ENCODE data around the gene NPLOC4. TPM values are rescaled to one million over a fixed set of nuclear protein-coding genes. Genes with fewer than 3 reads are reported as not detected.

NPLOC4 gene
- total RNA-seq, 1 experiment from 2014 or later: 83.9 TPM

DNA sequence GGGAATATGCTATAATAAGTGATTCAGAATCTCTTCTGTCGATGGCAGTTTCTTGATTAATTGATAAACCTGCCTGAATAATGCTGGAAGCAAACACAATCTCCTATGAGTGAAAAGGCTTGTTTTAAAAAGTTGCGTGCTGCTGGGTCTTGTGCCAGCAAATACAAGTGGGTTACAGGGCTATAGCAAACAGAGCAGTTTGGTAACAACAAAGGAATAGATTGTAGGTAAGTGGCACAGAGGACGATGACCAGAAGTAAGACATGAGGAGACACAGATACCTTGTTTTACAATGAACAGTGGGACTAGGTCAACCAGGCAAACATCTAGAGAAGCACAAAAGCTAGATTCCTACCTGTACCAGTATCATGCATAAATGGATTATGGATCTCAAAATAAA lies 61.1 kb downstream of the NPLOC4 start:
- DNase-seq (ENCODE audit: unreplicated experiment): no peak
- no TSS peak for BruUV-seq (replicated peaks)
- CTCF ChIA-PET: interaction anchor here (0.6 to 1.0 kb wide), 2 partner anchors 9 to 23 kb away, joined by 3 to 4 read pairs; no protein-coding TSS in a partner anchor
- peaks cover 38% of the 10 kb centered on the region for H3K36me3 Mint-ChIP-seq (ENCODE audit: insufficient read depth, unreplicated experiment)
- intact Hi-C loops (cut with micrococcal nuclease): loop anchor here (1.0 kb wide), 1 partner anchor 24 kb away; the partner anchor contains the start of gene FAAP100
- POLR2A ChIA-PET: interaction anchor here (0.7 to 3.3 kb wide), 7 partner anchors 10 to 337 kb away, joined by 3 to 41 read pairs (median 7); partner anchors contain the start of genes ACTG1, FAAP100, NDUFAF8 and TEPSIN
- no peaks in the 10 kb centered on the region for H3K9me3 Mint-ChIP-seq (ENCODE audit: unreplicated experiment)
- peaks cover 44% of the 10 kb centered on the region for H3K4me1 Mint-ChIP-seq (ENCODE audit: insufficient read depth, unreplicated experiment)
- peak overlapping the region; percentile 51 for H3K4me3 Mint-ChIP-seq (ENCODE audit: unreplicated experiment)
- no peaks in the 10 kb centered on the region for H3K27me3 Mint-ChIP-seq (ENCODE audit: insufficient read depth, unreplicated experiment)
- peak overlapping the region; percentile 71 for H3K27ac Mint-ChIP-seq (ENCODE audit: low read depth, unreplicated experiment)
- TF ChIP-seq, protein P1, sequence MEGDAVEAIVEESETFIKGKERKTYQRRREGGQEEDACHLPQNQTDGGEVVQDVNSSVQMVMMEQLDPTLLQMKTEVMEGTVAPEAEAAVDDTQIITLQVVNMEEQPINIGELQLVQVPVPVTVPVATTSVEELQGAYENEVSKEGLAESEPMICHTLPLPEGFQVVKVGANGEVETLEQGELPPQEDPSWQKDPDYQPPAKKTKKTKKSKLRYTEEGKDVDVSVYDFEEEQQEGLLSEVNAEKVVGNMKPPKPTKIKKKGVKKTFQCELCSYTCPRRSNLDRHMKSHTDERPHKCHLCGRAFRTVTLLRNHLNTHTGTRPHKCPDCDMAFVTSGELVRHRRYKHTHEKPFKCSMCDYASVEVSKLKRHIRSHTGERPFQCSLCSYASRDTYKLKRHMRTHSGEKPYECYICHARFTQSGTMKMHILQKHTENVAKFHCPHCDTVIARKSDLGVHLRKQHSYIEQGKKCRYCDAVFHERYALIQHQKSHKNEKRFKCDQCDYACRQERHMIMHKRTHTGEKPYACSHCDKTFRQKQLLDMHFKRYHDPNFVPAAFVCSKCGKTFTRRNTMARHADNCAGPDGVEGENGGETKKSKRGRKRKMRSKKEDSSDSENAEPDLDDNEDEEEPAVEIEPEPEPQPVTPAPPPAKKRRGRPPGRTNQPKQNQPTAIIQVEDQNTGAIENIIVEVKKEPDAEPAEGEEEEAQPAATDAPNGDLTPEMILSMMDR (IDR thresholded peaks at IDR 0.05; ENCODE audit: unreplicated experiment): no peak

- peaks cover 44% of the 10 kb centered on the region for H3K36me3 Mint-ChIP-seq (ENCODE audit: insufficient read depth, unreplicated experiment)
These were observed 62.3 kb downstream of the NPLOC4 start for GRCh38 chr17:81574643-81574956.

DNA sequence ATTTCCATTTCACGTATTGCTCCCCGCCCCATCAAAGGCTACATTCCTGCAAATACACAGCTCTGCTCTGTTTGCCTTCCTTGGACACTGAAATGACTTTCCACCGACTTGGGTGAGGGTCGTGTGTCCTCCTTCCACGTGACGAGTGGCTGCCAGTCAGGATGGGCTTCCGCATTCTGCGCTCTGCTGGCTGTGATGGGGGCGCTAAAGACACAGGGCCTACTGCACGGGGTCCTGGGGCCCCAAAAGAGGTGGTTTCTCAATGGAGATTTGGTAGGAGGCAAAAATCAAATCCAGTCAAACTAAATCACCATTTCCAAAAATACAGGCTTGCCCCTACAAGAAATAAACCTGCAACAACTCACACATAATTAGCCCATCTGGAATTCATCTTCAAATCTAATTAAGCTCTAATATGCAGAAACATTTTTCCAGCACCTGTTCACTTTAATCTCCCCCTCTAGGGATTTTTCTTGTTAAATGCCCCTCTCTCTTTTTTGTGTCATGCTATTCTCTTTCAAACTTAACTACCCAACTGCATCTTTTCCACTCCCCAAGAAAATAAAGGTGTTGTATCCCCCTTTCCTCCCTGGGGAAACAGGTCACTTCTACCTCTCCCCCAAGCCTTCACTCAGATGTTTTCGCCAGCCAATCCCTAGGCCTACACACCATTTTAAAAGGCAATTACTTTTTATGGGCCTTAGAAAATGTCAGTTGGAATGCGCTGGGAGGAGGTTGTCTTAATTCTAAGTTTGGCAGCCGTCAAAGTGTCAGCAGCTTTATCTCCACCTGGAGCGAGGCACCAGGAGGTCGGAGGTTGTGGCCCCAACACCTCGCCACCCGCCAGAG lies 62.9 kb downstream of the NPLOC4 start:
- ChIA-PET CTCF (no interaction called here), POLR2A (interaction anchor here (0.7 to 1.1 kb wide), 2 partner anchors 27 to 134 kb away, joined by 3 read pairs; no protein-coding TSS in a partner anchor)
- DNase-seq (ENCODE audit: unreplicated experiment): no peak
- H3K27me3 Mint-ChIP-seq (ENCODE audit: insufficient read depth, unreplicated experiment): no peaks in the 10 kb centered on the region
- H3K9me3 Mint-ChIP-seq (ENCODE audit: unreplicated experiment): no peaks in the 10 kb centered on the region
- H3K36me3 Mint-ChIP-seq (ENCODE audit: insufficient read depth, unreplicated experiment): peaks cover 47% of the 10 kb centered on the region
- BruUV-seq (replicated peaks): no TSS peak
- peak overlapping the region; percentile 23 for H3K27ac Mint-ChIP-seq (ENCODE audit: low read depth, unreplicated experiment)
- no peak overlapping the region for H3K4me3 Mint-ChIP-seq (ENCODE audit: unreplicated experiment)
- H3K4me1 Mint-ChIP-seq (ENCODE audit: insufficient read depth, unreplicated experiment): peaks cover 31% of the 10 kb centered on the region
- TF ChIP-seq, protein P1 (IDR thresholded peaks at IDR 0.05; ENCODE audit: unreplicated experiment): no peak
- intact Hi-C loops (cut with micrococcal nuclease): no loop called here

More at GRCh38 chr17:81574643-81574956, 62.3 kb downstream of the NPLOC4 start:
- Mint-ChIP-seq H3K9me3 (ENCODE audit: unreplicated experiment) (no peaks in the 10 kb centered on the region), H3K4me3 (ENCODE audit: unreplicated experiment) (no peak overlapping the region), H3K4me1 (ENCODE audit: insufficient read depth, unreplicated experiment) (peaks cover 34% of the 10 kb centered on the region), H3K27me3 (ENCODE audit: insufficient read depth, unreplicated experiment) (no peaks in the 10 kb centered on the region), H3K27ac (ENCODE audit: low read depth, unreplicated experiment) (no peak overlapping the region)
- BruUV-seq (replicated peaks): no TSS peak
- ChIA-PET POLR2A (interaction anchor here (0.6 to 1.1 kb wide), 3 partner anchors 15 to 134 kb away, joined by 3 to 4 read pairs (median 3); no protein-coding TSS in a partner anchor), CTCF (no interaction called here)
- TF ChIP-seq, protein P1 (IDR thresholded peaks at IDR 0.05; ENCODE audit: unreplicated experiment): no peak
- intact Hi-C loops (cut with micrococcal nuclease): no loop called here
- no peak for DNase-seq (ENCODE audit: unreplicated experiment)

DNA sequence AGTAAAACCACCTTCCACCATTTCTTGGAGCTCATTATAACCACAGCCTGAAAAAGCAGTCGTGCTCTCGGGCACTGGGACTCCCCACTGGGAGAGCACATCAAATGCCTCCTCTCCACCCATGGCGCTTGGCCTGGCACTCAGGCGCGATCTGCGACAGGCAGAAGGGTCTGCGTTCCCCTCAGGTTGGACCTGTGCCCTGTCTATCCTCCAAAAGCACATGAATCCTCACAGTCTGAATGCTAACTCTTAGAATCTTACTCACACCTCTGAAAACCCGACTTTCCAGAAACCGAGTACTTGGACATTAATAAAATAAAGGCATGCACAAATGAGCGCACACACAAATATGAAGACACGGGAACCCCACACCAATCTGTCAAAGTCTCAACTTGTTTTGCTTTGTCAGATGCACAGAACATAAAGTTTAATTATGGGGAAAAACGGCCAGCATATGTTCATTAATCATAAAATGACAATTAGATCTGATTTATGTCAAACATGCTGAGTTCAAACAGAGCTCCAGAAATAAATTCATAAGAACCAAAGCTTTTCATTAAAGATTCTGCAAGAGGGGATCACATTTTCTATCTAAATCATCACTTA lies 64.2 kb downstream of the NPLOC4 start:
- peaks cover 53% of the 10 kb centered on the region for H3K36me3 Mint-ChIP-seq (ENCODE audit: insufficient read depth, unreplicated experiment)

More for the DNA sequence above, 64.2 kb downstream of the NPLOC4 start:
- BruUV-seq (replicated peaks): no TSS peak
- H3K27ac Mint-ChIP-seq (ENCODE audit: low read depth, unreplicated experiment): no peak overlapping the region
- H3K9me3 Mint-ChIP-seq (ENCODE audit: unreplicated experiment): no peaks in the 10 kb centered on the region
- no peaks in the 10 kb centered on the region for H3K27me3 Mint-ChIP-seq (ENCODE audit: insufficient read depth, unreplicated experiment)
- H3K4me3 Mint-ChIP-seq (ENCODE audit: unreplicated experiment): no peak overlapping the region
- DNase-seq (ENCODE audit: unreplicated experiment): no peak
- peaks cover 21% of the 10 kb centered on the region for H3K4me1 Mint-ChIP-seq (ENCODE audit: insufficient read depth, unreplicated experiment)
- POLR2A ChIA-PET: interaction anchor here (0.6 kb wide), 1 partner anchor 130 kb away, joined by 3 read pairs; no protein-coding TSS in a partner anchor
- TF ChIP-seq, protein P1 (IDR thresholded peaks at IDR 0.05; ENCODE audit: unreplicated experiment): no peak
- CTCF ChIA-PET: interaction anchor here (0.6 kb wide), 1 partner anchor 142 kb away, joined by 3 read pairs; no protein-coding TSS in a partner anchor
- intact Hi-C loops (cut with micrococcal nuclease): no loop called here
